ENCODE results near the gene PASK.

Gene PASK

DNA sequence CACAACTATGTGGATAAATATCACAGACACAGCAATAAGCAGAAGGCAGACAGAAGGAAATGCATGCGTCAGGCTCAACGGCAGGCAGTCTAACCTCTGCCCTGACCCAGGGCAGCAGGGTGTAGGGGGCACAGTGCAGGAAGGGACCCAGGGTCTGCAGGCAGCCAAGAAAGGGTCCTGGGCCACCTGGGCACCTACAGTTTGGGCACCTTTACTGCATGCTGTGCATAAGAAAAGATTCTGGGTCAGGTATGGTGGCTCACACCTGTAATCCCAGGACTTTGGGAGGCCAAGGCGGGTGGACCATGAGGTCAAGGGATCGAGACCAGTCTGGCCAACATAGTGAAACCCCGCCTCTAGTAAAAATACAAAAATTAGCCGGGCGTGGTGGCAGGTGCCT lies 17.7 kb downstream of the PASK start:
- Histone ChIP-seq H3K9ac (no peak overlapping the region), H3K36me3 (peaks cover 91% of the 10 kb centered on the region), H3K27me3 (no peaks in the 10 kb centered on the region), H3K4me2 (no peak overlapping the region), H3K9me3 (no peaks in the 10 kb centered on the region), H3K4me3 (no peak overlapping the region), H3K4me1 (no peaks in the 10 kb centered on the region), H4K20me1 (no peaks in the 10 kb centered on the region), H3K27ac (no peak overlapping the region)
- no peak for TF ChIP-seq Cebpa-rat (IDR thresholded peaks at IDR 0.05)

GRCh38 chr2:241130316-241130715 lies 19.0 kb downstream of the PASK start:
- Histone ChIP-seq H4K20me1 (no peaks in the 10 kb centered on the region), H3K4me3 (no peak overlapping the region), H3K9me3 (no peaks in the 10 kb centered on the region), H3K4me1 (no peaks in the 10 kb centered on the region), H3K9ac (no peak overlapping the region), H3K27ac (no peak overlapping the region), H3K36me3 (peaks cover 90% of the 10 kb centered on the region), H3K4me2 (no peak overlapping the region), H3K27me3 (no peaks in the 10 kb centered on the region)
- TF ChIP-seq Cebpa-rat (IDR thresholded peaks at IDR 0.05): no peak

GRCh38 chr2:241129086-241129871 lies 20.0 kb downstream of the PASK start:
- H3K4me2 ChIP-seq: no peak overlapping the region
- no peaks in the 10 kb centered on the region for H3K27me3 ChIP-seq
- H4K20me1 ChIP-seq: no peaks in the 10 kb centered on the region
- peaks cover 90% of the 10 kb centered on the region for H3K36me3 ChIP-seq
- TF ChIP-seq Cebpa-rat (IDR thresholded peaks at IDR 0.05): no peak
- no peak overlapping the region for H3K4me3 ChIP-seq
- no peak overlapping the region for H3K27ac ChIP-seq
- no peak overlapping the region for H3K9ac ChIP-seq
- no peaks in the 10 kb centered on the region for H3K4me1 ChIP-seq
- H3K9me3 ChIP-seq: no peaks in the 10 kb centered on the region

- Histone ChIP-seq H3K4me1 (no peaks in the 10 kb centered on the region), H3K9ac (no peak overlapping the region), H3K4me3 (no peak overlapping the region), H3K9me3 (no peaks in the 10 kb centered on the region), H4K20me1 (no peaks in the 10 kb centered on the region), H3K4me2 (no peak overlapping the region), H3K27me3 (no peaks in the 10 kb centered on the region), H3K27ac (no peak overlapping the region), H3K36me3 (peaks cover 89% of the 10 kb centered on the region)
- no peak for TF ChIP-seq Cebpa-rat (IDR thresholded peaks at IDR 0.05)
Observed at GRCh38 chr2:241128266-241128665, 21.0 kb downstream of the PASK start.

- Histone ChIP-seq H3K4me2 (no peak overlapping the region), H3K4me3 (no peak overlapping the region), H4K20me1 (no peaks in the 10 kb centered on the region), H3K9ac (no peak overlapping the region), H3K27me3 (no peaks in the 10 kb centered on the region), H3K36me3 (peaks cover 85% of the 10 kb centered on the region), H3K27ac (no peak overlapping the region), H3K4me1 (no peaks in the 10 kb centered on the region), H3K9me3 (no peaks in the 10 kb centered on the region)
- TF ChIP-seq Cebpa-rat (IDR thresholded peaks at IDR 0.05): no peak
Observed at GRCh38 chr2:241126771-241127202, 22.5 kb downstream of the PASK start.

- Histone ChIP-seq H4K20me1 (no peaks in the 10 kb centered on the region), H3K4me1 (no peaks in the 10 kb centered on the region), H3K4me2 (no peak overlapping the region), H3K27me3 (no peaks in the 10 kb centered on the region), H3K36me3 (peaks cover 81% of the 10 kb centered on the region), H3K9ac (no peak overlapping the region), H3K27ac (no peak overlapping the region), H3K4me3 (no peak overlapping the region), H3K9me3 (no peaks in the 10 kb centered on the region)
- TF ChIP-seq Cebpa-rat (IDR thresholded peaks at IDR 0.05): no peak
Observed at GRCh38 chr2:241126201-241126611, 23.1 kb downstream of the PASK start.

DNA sequence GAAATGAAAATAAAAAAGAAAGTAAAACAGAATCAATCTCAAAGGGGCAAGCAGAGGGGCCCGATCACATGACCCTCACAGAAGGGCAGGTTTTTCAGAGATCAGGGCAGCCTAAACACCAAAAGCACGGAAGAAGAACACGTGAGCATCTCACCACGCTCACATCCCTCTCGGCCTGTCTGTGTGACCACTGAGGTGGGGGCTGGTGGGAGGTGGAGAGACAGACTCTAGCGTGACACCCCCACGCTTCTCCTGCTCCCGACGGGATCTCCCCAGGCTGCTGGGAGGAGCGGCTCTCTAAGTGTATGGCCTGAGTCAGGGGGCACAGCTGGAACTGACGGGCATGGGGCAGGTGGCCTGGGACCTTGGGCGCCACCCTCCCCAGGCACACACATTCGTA lies 23.6 kb downstream of the PASK start:
- Histone ChIP-seq H3K27ac (no peak overlapping the region), H3K27me3 (no peaks in the 10 kb centered on the region), H3K4me3 (no peak overlapping the region), H4K20me1 (no peaks in the 10 kb centered on the region), H3K4me1 (no peaks in the 10 kb centered on the region), H3K9me3 (peaks cover 4% of the 10 kb centered on the region; the same call in 1 of the 2 replicates), H3K4me2 (no peak overlapping the region), H3K36me3 (peaks cover 85% of the 10 kb centered on the region), H3K9ac (no peak overlapping the region)
- TF ChIP-seq Cebpa-rat (IDR thresholded peaks at IDR 0.05): no peak

GRCh38 chr2:241123816-241124536 lies 25.3 kb downstream of the PASK start:
- Histone ChIP-seq H3K27me3 (no peaks in the 10 kb centered on the region), H4K20me1 (no peaks in the 10 kb centered on the region), H3K36me3 (peaks cover 77% of the 10 kb centered on the region), H3K4me3 (no peak overlapping the region), H3K9me3 (peaks cover 4% of the 10 kb centered on the region; the same call in 1 of the 2 replicates), H3K9ac (no peak overlapping the region), H3K4me1 (no peaks in the 10 kb centered on the region), H3K4me2 (no peak overlapping the region), H3K27ac (no peak overlapping the region)
- TF ChIP-seq Cebpa-rat (IDR thresholded peaks at IDR 0.05): no peak

GRCh38 chr2:241122376-241123002 lies 26.8 kb downstream of the PASK start:
- H3K9me3 ChIP-seq: peaks cover 4% of the 10 kb centered on the region; the same call in 1 of the 2 replicates
- H3K9ac ChIP-seq: no peak overlapping the region
- TF ChIP-seq Cebpa-rat (IDR thresholded peaks at IDR 0.05): no peak
- no peak overlapping the region for H3K4me2 ChIP-seq
- H3K4me3 ChIP-seq: no peak overlapping the region
- H3K27me3 ChIP-seq: no peaks in the 10 kb centered on the region
- peaks cover 67% of the 10 kb centered on the region for H3K36me3 ChIP-seq
- no peaks in the 10 kb centered on the region for H3K4me1 ChIP-seq
- no peaks in the 10 kb centered on the region for H4K20me1 ChIP-seq
- H3K27ac ChIP-seq: no peak overlapping the region

DNA sequence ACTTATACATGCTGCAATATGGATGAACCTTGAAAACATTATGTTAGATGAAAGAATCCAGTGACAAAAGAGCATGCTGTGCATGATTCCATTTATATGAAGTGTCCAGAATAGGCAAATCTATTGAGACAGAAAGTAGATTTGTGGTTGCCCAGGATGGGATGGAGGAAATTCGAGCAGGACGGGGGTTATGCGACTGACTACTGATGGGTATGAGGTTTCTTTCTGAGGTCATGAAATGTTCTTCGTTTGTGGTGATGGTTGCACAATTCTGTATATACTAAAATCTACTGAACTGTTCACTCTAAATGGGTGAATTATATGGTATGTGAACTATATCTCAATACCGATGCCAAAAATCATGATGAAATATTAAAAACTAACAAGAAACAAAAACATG lies 28.3 kb downstream of the PASK start:
- Histone ChIP-seq H3K27me3 (no peaks in the 10 kb centered on the region), H3K4me2 (no peak overlapping the region), H3K27ac (no peak overlapping the region), H3K36me3 (peaks cover 67% of the 10 kb centered on the region), H3K9ac (no peak overlapping the region), H4K20me1 (no peaks in the 10 kb centered on the region), H3K9me3 (peaks cover 4% of the 10 kb centered on the region; the same call in 1 of the 2 replicates), H3K4me1 (no peaks in the 10 kb centered on the region), H3K4me3 (no peak overlapping the region)
- no peak for TF ChIP-seq Cebpa-rat (IDR thresholded peaks at IDR 0.05)

All from BLaER1 (cell line).